Transverse colon (tissue), 4 donors: ENCODE data around the gene PDCL2. TPM values are rescaled to one million over a fixed set of nuclear protein-coding genes. Genes with fewer than 3 reads are reported as not detected.
"Not testable (repeated sequence)": the region's sequence is repeated elsewhere in the genome, so short reads cannot be mapped to it uniquely, and the experiment has no call there.

ENCODE experiments used
- DNase-seq: peaks from one replicate; pipeline ENCODE4 v3.0.0-alpha.2; 2019
- H3K27ac ChIP-seq, 4 donors: fragments of 200-600 bp; sonication (generic); 2 replicates each; pipeline ENCODE4 v1.5.1; 2016 to 2018; ENCODE audit warnings: inconsistent platforms in 4 of 4
- H3K27me3 ChIP-seq: fragments of 200-600 bp; sonication (generic); 2 replicates; pipeline ENCODE4 v1.5.1; 2017; ENCODE audit warnings: inconsistent platforms
- H3K36me3 ChIP-seq, 4 donors: fragments of 200-600 bp; sonication (generic); 2 replicates each; pipeline ENCODE4 v1.5.1; 2017 to 2019; ENCODE audit warnings: inconsistent platforms in 4 of 4
- H3K4me1 ChIP-seq, 4 donors: fragments of 200-600 bp; sonication (generic); 2 replicates each; pipeline ENCODE4 v1.5.1; 2017 to 2020; ENCODE audit warnings: inconsistent platforms in 4 of 4
- H3K4me3 ChIP-seq, 4 donors: fragments of 200-600 bp; sonication (generic); 1 replicate in 1 of 4; 2 replicates in 3 of 4; pipeline versions ENCODE4 v1.5.1 to v1.6.1; 2017 to 2019; ENCODE audit warnings: inconsistent platforms in 4 of 4
- H3K9me3 ChIP-seq, 2 donors: fragments of 200-600 bp; sonication (generic); 2 replicates each; pipeline ENCODE4 v1.5.1; 2017 to 2019; ENCODE audit warnings: inconsistent platforms in 2 of 2
- CTCF ChIP-seq, 5 experiments: fragments of 200-600 bp in 3 of 5; fragments of 450-650 bp in 2 of 5; sonication (generic) in 3 of 5; IDR thresholded peaks; 1 replicate in 2 of 5; 2 replicates in 3 of 5; pipeline ENCODE4 v1.5.1; 2016 to 2017; ENCODE audit warnings: antibody characterized with exemption in 5 of 5, inconsistent platforms in 3 of 5, mild to moderate bottlenecking in 2 of 5, moderate library complexity in 1 of 5
- EP300 ChIP-seq: sonication (generic); formaldehyde crosslinking; IDR thresholded peaks from one replicate; pipeline ENCODE4 v1.6.1; 2017; ENCODE audit warnings: antibody characterized with exemption, low read depth
- POLR2A ChIP-seq: fragments of 450-650 bp; IDR thresholded peaks from one replicate; pipeline ENCODE4 v1.6.1; 2016; ENCODE audit warnings: antibody characterized with exemption, mild to moderate bottlenecking, moderate library complexity
- POLR2AphosphoS5 ChIP-seq, 3 donors: sonication (generic); formaldehyde crosslinking; IDR thresholded peaks; one replicate each; pipeline ENCODE4 v1.6.1; 2016; ENCODE audit warnings: antibody characterized with exemption in 3 of 3
- WGBS, 2 donors: methylation state at CpG; one replicate each; pipeline ENCODE4 v1.1.5; 2018; ENCODE audit warnings: low coverage in 1 of 2; 5-methylcytosine and 5-hydroxymethylcytosine counted together
- in situ Hi-C, 4 donors: fragments of 200-750 bp; cut with MboI; loops; one replicate each; pipeline versions ENCODE4 v1.15.0 to v1.15.1; 2017; ENCODE audit warnings: low sequenced_read_pairs in 3 of 4, low pct_ligation_motif_present in 1 of 4, low pct_unique_long_range_greater_than_20kb in 1 of 4
- intact Hi-C: fragments of 100-400 bp; cut with DNase I; formaldehyde crosslinking; loops from one replicate; pipeline ENCODE4 v1.15.1; 2023; ENCODE audit warnings: low total_unique reads
- total RNA-seq, 4 donors: library from RNA; depleted of rRNA; stranded (reverse); fragments of >200 nt; gene quantifications; one replicate each; pipeline ENCODE4 v1.1.0, GENCODE V29; 2016

The PDCL2 gene
- total RNA-seq, 4 donors from 2014 or later, result not detected

DNA sequence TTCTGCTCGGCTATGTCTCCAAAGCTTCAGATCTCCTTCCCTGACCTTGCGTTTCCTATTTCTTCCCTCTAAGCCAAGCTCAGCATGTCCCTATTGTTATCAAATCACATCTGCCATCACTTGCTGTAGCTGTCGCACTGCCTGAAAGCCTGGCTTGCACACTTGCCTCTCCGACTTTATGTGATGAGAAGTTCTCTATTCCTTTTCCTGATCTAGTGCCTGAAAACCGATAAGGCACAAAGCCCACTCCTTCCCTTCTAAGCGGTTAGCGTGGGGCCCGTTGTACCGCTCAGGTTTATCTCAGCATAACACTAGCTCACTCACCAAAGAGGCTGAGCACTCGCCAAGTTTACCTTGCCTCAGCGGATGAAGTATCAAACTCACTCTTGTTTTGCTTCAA lies 43.2 kb upstream of the PDCL2 start:
- intact Hi-C loops, result no loop called here
- in situ Hi-C loops, result no loop called here
- DNase-seq, result no peak

DNA sequence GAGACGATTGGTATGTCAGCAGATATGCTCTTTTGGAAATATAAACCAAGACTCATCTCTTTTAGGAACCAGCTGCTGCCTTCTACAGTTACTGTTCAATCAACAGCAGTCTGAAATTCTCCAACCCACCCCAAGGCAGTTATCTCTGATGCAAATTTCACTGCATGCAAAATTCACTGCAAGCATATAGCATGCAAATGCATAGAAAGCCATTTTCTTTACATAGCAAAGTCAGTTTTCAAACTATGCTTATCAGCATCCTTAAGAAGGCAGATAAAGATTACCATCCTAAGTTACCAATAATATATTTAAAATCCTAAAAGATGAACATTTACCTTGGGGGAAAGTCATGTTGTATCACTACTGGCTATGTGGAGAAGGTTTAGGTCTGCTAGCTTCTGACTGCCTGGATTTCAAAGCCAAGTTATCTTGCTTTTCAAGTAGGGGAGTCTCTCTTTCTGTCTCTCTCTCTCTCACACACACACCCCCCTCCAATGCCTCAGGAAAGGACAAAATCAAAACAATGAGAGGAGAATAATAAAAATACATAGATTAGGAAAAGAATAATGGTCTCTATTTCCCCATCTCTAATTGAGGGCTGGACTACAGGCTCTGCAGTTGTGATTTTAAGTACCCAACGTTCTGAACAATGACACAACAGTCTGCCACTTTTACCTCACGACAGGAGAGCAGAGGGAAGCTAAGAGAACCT lies 42.5 kb upstream of the PDCL2 start:
- WGBS, 2 donors, result 29 to 32% methylated on average over 3 of the region's 3 CpGs
- intact Hi-C loops, result no loop called here
- TF ChIP-seq POLR2AphosphoS5 (IDR thresholded peaks at IDR 0.05), result no peak
- no peak for TF ChIP-seq EP300
- TF ChIP-seq CTCF (IDR thresholded peaks at IDR 0.05), result no peak
- no peak for TF ChIP-seq POLR2A

More for the DNA sequence above, 43.2 kb upstream of the PDCL2 start:
- Histone ChIP-seq H3K36me3 (no peaks in the 10 kb centered on the region), H3K27me3 (peaks cover 65% of the 10 kb centered on the region), H3K27ac (no peak overlapping the region), H3K4me1 (peaks cover 7 to 19% (median 13%) of the 10 kb centered on the region in 4 donors), H3K4me3 (no peak overlapping the region), H3K9me3 (no peaks in the 10 kb centered on the region)
- no peak for TF ChIP-seq POLR2A
- 8 to 15% methylated on average over 3 to 11 of the region's 11 CpGs for WGBS, 2 donors

DNA sequence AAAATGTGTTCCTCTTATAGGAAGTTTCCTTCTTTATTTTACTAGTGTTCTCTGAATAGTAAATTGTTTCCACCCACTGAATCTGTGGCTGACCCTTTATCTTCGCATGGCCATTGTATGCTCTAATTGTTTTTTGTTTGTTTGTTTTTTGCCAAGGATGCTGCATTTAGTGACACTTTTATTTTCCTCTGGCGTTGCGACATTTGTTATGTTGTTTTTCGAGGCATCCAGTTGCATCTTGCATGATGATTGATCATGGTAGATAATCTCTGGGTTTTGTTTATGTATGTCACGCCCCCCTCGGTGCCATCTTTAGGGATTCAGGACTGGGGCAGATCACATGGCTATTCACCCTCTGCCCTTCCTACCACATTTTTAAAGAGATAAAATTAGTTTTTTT lies 41.9 kb upstream of the PDCL2 start:
- TF ChIP-seq EP300, result no peak
- TF ChIP-seq CTCF (IDR thresholded peaks at IDR 0.05), result no peak
- TF ChIP-seq POLR2AphosphoS5 (IDR thresholded peaks at IDR 0.05), result no peak
- in situ Hi-C loops, result no loop called here
- no peaks in the 10 kb centered on the region for H3K36me3 ChIP-seq
- no peak overlapping the region for H3K4me3 ChIP-seq
- no peaks in the 10 kb centered on the region for H3K9me3 ChIP-seq
- intact Hi-C loops, result no loop called here
- H3K4me1 ChIP-seq, result peaks cover 7 to 19% (median 13%) of the 10 kb centered on the region in 4 donors
- peaks cover 60% of the 10 kb centered on the region for H3K27me3 ChIP-seq
- DNase-seq, result no peak
- 66 to 78% methylated on average over 6 of the region's 6 CpGs for WGBS, 2 donors
- H3K27ac ChIP-seq, result no peak overlapping the region

More for the DNA sequence above, 42.5 kb upstream of the PDCL2 start:
- H3K27me3 ChIP-seq, result peaks cover 65% of the 10 kb centered on the region
- no peak overlapping the region for H3K4me3 ChIP-seq
- no peak for DNase-seq
- H3K36me3 ChIP-seq, result no peaks in the 10 kb centered on the region
- H3K4me1 ChIP-seq, result peaks cover 7 to 19% (median 13%) of the 10 kb centered on the region in 4 donors
- in situ Hi-C loops, result no loop called here
- H3K27ac ChIP-seq, result no peak overlapping the region
- H3K9me3 ChIP-seq, result no peaks in the 10 kb centered on the region

GRCh38 chr4:55625835-55626234 lies 33.8 kb upstream of the PDCL2 start:
- Histone ChIP-seq H3K4me1 (no peaks in the 10 kb centered on the region), H3K36me3 (no peaks in the 10 kb centered on the region), H3K4me3 (no peak overlapping the region), H3K27ac (no peak overlapping the region), H3K27me3 (no peaks in the 10 kb centered on the region), H3K9me3 (no peaks in the 10 kb centered on the region)
- TF ChIP-seq POLR2AphosphoS5 (IDR thresholded peaks at IDR 0.05) (no peak), POLR2A (no peak), EP300 (no peak), CTCF (IDR thresholded peaks at IDR 0.05) (no peak)
- in situ Hi-C loops (no loop called here), intact Hi-C loops (no loop called here)
- no peak for DNase-seq
- WGBS, 2 donors, result 72 to 100% methylated on average over 1 to 2 of the region's 2 CpGs

GRCh38 chr4:55624063-55624462 lies 32.0 kb upstream of the PDCL2 start:
- H3K4me1 ChIP-seq, intact Hi-C loops, H3K27me3 ChIP-seq, H3K27ac ChIP-seq, H3K4me3 ChIP-seq, H3K36me3 ChIP-seq, H3K9me3 ChIP-seq, in situ Hi-C loops, DNase-seq: not testable (repeated sequence)
- 43% methylated on average over 1 of the region's 1 CpG; no CpG with 5 or more reads in 1 of the 2 donors for WGBS, 2 donors
